WTC11 (cell line): ENCODE measurements around the gene STKLD1.

Experiments
- ATF3 ChIP-seq: sonication (generic); formaldehyde crosslinking; conservative IDR thresholded peaks from 2 replicates; pipeline ENCODE4 v1.8.1; 2022; ENCODE audit warnings: mild to moderate bottlenecking, missing genetic modification reagents
- CTCF ChIP-seq: fragments of 200-600 bp; IDR thresholded peaks from 2 replicates; pipeline ENCODE4 v1.8.0; 2022; ENCODE audit warnings: antibody characterized with exemption
- E2F4 ChIP-seq: sonication (generic); formaldehyde crosslinking; IDR thresholded peaks from 2 replicates; pipeline ENCODE4 v1.8.1; 2022; ENCODE audit warnings: low read depth, mild to moderate bottlenecking, moderate library complexity, missing genetic modification reagents, borderline replicate concordance
- ELF4 ChIP-seq: sonication (generic); formaldehyde crosslinking; IDR thresholded peaks from 2 replicates; pipeline ENCODE4 v1.8.1; 2022; ENCODE audit warnings: low read depth, mild to moderate bottlenecking, moderate library complexity, missing genetic modification reagents
- FOXK1 ChIP-seq: sonication (generic); formaldehyde crosslinking; IDR thresholded peaks from 2 replicates; pipeline ENCODE4 v1.8.0; 2022; ENCODE audit warnings: mild to moderate bottlenecking, moderate library complexity, missing genetic modification reagents
- HMGXB4 ChIP-seq: sonication (generic); formaldehyde crosslinking; IDR thresholded peaks from 2 replicates; pipeline ENCODE4 v1.8.1; 2023; ENCODE audit warnings: mild to moderate bottlenecking, moderate library complexity, missing genetic modification reagents
- NFYB ChIP-seq: sonication (generic); formaldehyde crosslinking; conservative IDR thresholded peaks from 2 replicates; pipeline ENCODE4 v1.8.0; 2022; ENCODE audit warnings: low read depth, missing genetic modification reagents
- SP1 ChIP-seq: sonication (generic); formaldehyde crosslinking; conservative IDR thresholded peaks from 2 replicates; pipeline ENCODE4 v1.8.1; 2022; ENCODE audit warnings: missing genetic modification reagents

- TF ChIP-seq CTCF (no peak), ELF4 (CRISPR knock-in tag) (no peak), E2F4 (CRISPR knock-in tag) (no peak), SP1 (no peak), HMGXB4 (no peak), NFYB (CRISPR knock-in tag) (no peak), FOXK1 (CRISPR knock-in tag) (no peak), ATF3 (no peak)
These were observed 48.2 kb upstream of the STKLD1 start for GRCh38 chr9:133327834-133328484.
